GM10248 (cell line): ENCODE results near the gene KIF27.

ENCODE experiments used
- CTCF ChIA-PET: fragments of 300-600 bp; sonication (Branson Sonifier 250); formaldehyde crosslinking; extraction: SDS; loops from one replicate; lab custom pipeline; 2021; ENCODE audit warnings: antibody characterized with exemption; lab: Yijun Ruan, JAX
- POLR2A ChIA-PET: fragments of 350-650 bp; sonication (Branson Sonifier 250); formaldehyde crosslinking; extraction: SDS; loops from one replicate; lab custom pipeline; 2020; ENCODE audit warnings: antibody characterized with exemption; lab: Yijun Ruan, JAX
- DNase-seq: peaks from one replicate; pipeline ENCODE4 v3.0.0; 2012; ENCODE audit errors: extremely low spot score
- TF ChIP-seq, protein P1 (sequence below): IDR thresholded peaks from 2 replicates; pipeline ENCODE4 v1.5.1; 2012; ENCODE audit warnings: mild to moderate bottlenecking, low read depth; ENCODE audit errors: extremely low read depth, missing control alignments, control extremely low read depth

The KIF27 gene

GRCh38 chr9:83920927-83921707 is at the start of gene KIF27:
Gene KIF27 (minus strand): TSS chr9:83921432. CDS start chr9:83915591, 5,841 bp downstream.
- TF ChIP-seq, protein P1, sequence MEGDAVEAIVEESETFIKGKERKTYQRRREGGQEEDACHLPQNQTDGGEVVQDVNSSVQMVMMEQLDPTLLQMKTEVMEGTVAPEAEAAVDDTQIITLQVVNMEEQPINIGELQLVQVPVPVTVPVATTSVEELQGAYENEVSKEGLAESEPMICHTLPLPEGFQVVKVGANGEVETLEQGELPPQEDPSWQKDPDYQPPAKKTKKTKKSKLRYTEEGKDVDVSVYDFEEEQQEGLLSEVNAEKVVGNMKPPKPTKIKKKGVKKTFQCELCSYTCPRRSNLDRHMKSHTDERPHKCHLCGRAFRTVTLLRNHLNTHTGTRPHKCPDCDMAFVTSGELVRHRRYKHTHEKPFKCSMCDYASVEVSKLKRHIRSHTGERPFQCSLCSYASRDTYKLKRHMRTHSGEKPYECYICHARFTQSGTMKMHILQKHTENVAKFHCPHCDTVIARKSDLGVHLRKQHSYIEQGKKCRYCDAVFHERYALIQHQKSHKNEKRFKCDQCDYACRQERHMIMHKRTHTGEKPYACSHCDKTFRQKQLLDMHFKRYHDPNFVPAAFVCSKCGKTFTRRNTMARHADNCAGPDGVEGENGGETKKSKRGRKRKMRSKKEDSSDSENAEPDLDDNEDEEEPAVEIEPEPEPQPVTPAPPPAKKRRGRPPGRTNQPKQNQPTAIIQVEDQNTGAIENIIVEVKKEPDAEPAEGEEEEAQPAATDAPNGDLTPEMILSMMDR = peak; percentile 15
- ChIA-PET CTCF (interaction anchor here (0.7 to 5.1 kb wide), 21 partner anchors 9 to 586 kb away, joined by 3 to 30 read pairs (median 4); partner anchors contain the start of gene UBQLN1), POLR2A (interaction anchor here (1.3 kb wide), 1 partner anchor 59 kb away, joined by 4 read pairs; the partner anchor contains the start of genes HNRNPK and RMI1)
- DNase-seq = peak; percentile 97

DNA sequence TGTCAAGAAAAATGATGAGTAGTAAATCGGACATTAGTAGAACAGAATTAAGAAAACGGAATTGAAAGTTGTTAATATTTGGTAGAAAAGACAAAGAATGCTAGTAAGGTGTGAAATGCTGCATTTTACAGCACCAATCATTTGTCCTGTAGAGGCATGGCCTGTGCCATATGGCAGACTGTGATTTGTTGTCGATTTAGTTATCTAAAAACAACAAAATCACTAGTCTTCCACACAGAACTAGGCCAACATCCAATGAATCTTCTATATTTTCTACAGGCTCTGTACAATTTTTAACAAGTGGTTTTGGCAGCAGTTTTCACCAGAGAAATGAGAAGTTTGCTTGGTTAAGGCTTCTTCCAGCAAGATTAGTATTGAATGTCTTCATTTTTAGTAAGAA is 48.4 kb upstream of the KIF27 start:
- TF ChIP-seq, protein P1 = no peak
- CTCF ChIA-PET = interaction anchor here (2.8 kb wide), 1 partner anchor 10 kb away, joined by 8 read pairs; the partner anchor contains the start of genes HNRNPK and RMI1
- no peak for DNase-seq
- POLR2A ChIA-PET = interaction anchor here (0.7 to 1.0 kb wide), 3 partner anchors 9 to 12 kb away, joined by 3 to 4 read pairs (median 3); partner anchors contain the start of genes HNRNPK and RMI1

GRCh38 chr9:83967073-83967472 is 45.8 kb upstream of the KIF27 start:
- CTCF ChIA-PET = interaction anchor here (1.6 to 2.0 kb wide), 2 partner anchors 9 to 11 kb away, joined by 6 to 8 read pairs; a partner anchor contains a TSS
- DNase-seq = no peak
- POLR2A ChIA-PET = no interaction called here
- TF ChIP-seq, protein P1 = no peak

DNA sequence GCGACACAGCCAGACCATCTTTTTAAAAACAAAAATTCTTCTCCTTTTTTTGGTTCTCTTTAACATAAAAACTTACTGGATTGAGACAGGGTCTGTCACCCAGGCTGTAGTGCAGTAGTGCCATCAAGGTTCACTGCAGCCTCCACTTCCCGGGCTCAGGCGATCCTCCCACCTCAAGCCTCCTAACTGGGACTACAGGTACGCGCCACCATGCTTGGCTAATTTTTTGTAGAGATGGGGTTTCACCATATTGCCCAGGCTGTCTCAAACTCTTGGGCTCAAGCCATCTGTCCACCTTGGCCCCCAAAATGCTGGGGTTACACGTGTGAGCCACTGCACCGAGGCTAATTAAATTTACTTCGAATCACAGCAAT is 45.0 kb upstream of the KIF27 start:
- no peak for DNase-seq
- ChIA-PET POLR2A (no interaction called here), CTCF (interaction anchor here (2.0 kb wide), 1 partner anchor 8 kb away, joined by 8 read pairs; no protein-coding TSS in a partner anchor)
- TF ChIP-seq, protein P1 = no peak

DNA sequence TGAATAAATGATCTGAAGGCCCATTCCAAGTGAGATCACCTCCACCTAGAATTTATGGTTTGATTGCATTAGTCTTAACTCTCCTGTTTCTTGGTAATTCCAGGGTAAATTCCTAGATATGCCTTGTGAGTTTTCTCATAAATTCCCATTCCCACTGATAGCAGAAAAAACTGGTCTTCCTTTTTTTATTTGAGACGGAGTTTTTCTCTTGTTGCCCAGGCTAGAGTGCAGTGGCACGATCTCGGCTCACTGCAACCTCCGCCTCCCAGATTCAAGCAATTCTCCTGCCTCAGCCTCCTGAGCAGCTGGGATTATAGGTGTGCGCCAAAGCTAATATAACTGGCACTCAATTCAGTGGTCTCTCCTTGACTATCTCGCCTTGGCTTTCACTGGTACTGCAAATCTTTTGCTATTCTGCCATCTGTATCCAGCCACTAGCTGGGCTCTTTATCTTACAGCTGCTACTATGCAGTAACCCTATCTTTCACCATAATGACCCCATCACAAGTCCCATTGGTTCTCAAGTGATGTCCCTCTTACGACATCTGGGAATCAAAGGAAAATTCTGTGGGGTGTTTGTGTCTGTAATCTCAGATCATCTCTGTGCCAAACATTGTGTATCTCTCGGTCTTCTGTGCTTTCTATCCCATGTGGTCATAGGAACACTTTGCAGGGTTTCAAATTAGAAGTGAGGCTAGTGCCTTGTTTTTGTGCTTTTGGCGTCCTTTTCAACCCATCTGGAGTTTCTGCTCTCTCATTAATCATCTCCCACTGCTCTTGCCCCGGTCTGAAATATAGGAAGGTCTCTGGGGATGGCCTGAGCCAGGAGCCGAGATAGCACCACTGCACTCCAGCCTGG is 44.3 kb upstream of the KIF27 start:
- no peak for DNase-seq
- TF ChIP-seq, protein P1 = no peak
- ChIA-PET POLR2A (interaction anchor here (0.5 kb wide), 1 partner anchor 12 kb away, joined by 4 read pairs; no protein-coding TSS in a partner anchor), CTCF (no interaction called here)

DNA sequence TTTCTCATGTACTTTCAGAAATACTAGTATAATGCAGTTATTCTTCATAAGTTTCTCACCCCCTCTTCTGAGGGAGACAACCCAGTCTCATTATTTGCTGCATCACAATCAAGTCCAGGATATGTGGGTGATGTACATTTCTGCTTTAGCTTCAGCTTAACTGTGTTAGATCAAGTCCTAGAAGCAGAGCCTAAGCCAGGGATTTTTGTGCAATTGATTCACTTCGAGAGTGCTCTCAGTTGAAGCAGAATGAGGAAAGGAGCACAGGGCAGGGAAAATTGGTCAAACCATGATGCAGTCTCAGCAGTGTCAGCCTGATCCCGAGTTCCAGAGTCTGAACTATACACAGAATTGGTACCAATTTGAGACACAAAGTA is 43.7 kb upstream of the KIF27 start:
- TF ChIP-seq, protein P1 = no peak

More for the DNA sequence above, 43.7 kb upstream of the KIF27 start:
- ChIA-PET POLR2A (interaction anchor here (0.5 kb wide), 1 partner anchor 13 kb away, joined by 4 read pairs; no protein-coding TSS in a partner anchor), CTCF (no interaction called here)
- no peak for DNase-seq
